ENCODE data around the gene NEURL2.

NEURL2 gene

DNA sequence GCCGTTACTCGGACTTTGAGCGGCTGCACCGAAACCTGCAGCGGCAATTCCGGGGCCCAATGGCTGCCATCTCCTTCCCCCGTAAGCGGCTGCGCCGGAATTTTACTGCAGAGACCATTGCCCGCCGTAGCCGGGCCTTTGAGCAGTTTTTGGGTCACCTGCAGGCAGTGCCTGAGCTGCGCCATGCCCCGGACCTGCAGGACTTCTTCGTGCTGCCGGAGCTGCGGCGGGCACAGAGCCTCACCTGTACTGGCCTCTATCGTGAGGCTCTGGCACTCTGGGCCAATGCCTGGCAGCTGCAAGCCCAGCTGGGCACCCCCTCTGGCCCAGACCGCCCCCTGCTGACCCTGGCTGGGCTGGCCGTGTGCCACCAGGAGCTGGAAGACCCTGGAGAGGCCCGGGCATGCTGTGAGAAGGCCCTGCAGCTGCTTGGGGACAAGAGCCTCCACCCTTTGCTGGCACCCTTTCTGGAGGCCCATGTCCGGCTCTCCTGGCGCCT, 50.3 kb downstream of the NEURL2 start:
- DNase-seq, result no peak

Data from activated T-cell treated with anti-CD3 and anti-CD28 coated beads, Interleukin-2, amount 50 U/mL, for 48 hours (primary cell).